ENCODE results near the gene CNTN6.

CNTN6 gene

GRCh38 chr3:1439395-1439794, 346.6 kb downstream of the CNTN6 start:
- H3K4me1 ChIP-seq (ENCODE audit: control insufficient read depth, low read depth, low read length): no peaks in the 10 kb centered on the region
- H3K36me3 ChIP-seq (ENCODE audit: control insufficient read depth, insufficient read depth, low read length): no peaks in the 10 kb centered on the region
- H3K9ac ChIP-seq (ENCODE audit: low read length): no peak overlapping the region
- no peak overlapping the region for H3K4ac ChIP-seq (ENCODE audit: low read depth, low read length)
- no peaks in the 10 kb centered on the region for H3K27me3 ChIP-seq (ENCODE audit: insufficient read depth, low read length, poor library complexity)
- H3K23ac ChIP-seq (ENCODE audit: low read length): no peak overlapping the region
- H2BK5ac ChIP-seq (ENCODE audit: low read length): no peak overlapping the region
- H3K4me3 ChIP-seq (ENCODE audit: low read length): no peak overlapping the region
- H4K5ac ChIP-seq (ENCODE audit: low read length): no peak overlapping the region
- no peak overlapping the region for H3K56ac ChIP-seq (ENCODE audit: low read length)
- H3K27ac ChIP-seq (ENCODE audit: low read depth, low read length): no peak overlapping the region
- H3K18ac ChIP-seq (ENCODE audit: low read length): no peak overlapping the region
- no peaks in the 10 kb centered on the region for H3K79me1 ChIP-seq (ENCODE audit: low read length)
- peak; percentile 61 for DNase-seq
- H2BK15ac ChIP-seq (replicated peaks; ENCODE audit: low read depth): no peak overlapping the region
- no peak overlapping the region for H4K8ac ChIP-seq (ENCODE audit: low read depth, low read length)
- H2AK5ac ChIP-seq (ENCODE audit: low read length): no peak overlapping the region
- H3K4me2 ChIP-seq (ENCODE audit: low read length): no peak overlapping the region
- H2BK120ac ChIP-seq (ENCODE audit: low read depth, low read length): no peak overlapping the region
- WGBS (ENCODE audit: extremely low coverage, insufficient coverage, low lambda C conversion rate): no CpG with 5 or more reads among the region's 2 CpGs
- H3K79me2 ChIP-seq (ENCODE audit: control insufficient read depth, insufficient read depth, low read length): no peaks in the 10 kb centered on the region

GRCh38 chr3:1442271-1442670, 349.4 kb downstream of the CNTN6 start:
- no peak overlapping the region for H2BK5ac ChIP-seq (ENCODE audit: low read length)
- no peak for DNase-seq
- no peak overlapping the region for H3K56ac ChIP-seq (ENCODE audit: low read length)
- no peak overlapping the region for H2BK15ac ChIP-seq (replicated peaks; ENCODE audit: low read depth)
- no peak overlapping the region for H4K5ac ChIP-seq (ENCODE audit: low read length)
- H3K79me2 ChIP-seq (ENCODE audit: control insufficient read depth, insufficient read depth, low read length): no peaks in the 10 kb centered on the region
- H4K8ac ChIP-seq (ENCODE audit: low read depth, low read length): no peak overlapping the region
- no peaks in the 10 kb centered on the region for H3K27me3 ChIP-seq (ENCODE audit: insufficient read depth, low read length, poor library complexity)
- no peak overlapping the region for H2BK120ac ChIP-seq (ENCODE audit: low read depth, low read length)
- H3K9ac ChIP-seq (ENCODE audit: low read length): no peak overlapping the region
- WGBS (ENCODE audit: extremely low coverage, insufficient coverage, low lambda C conversion rate): no CpG with 5 or more reads among the region's 3 CpGs
- H2AK5ac ChIP-seq (ENCODE audit: low read length): no peak overlapping the region
- H3K4me2 ChIP-seq (ENCODE audit: low read length): no peak overlapping the region
- no peak overlapping the region for H3K23ac ChIP-seq (ENCODE audit: low read length)
- no peak overlapping the region for H3K18ac ChIP-seq (ENCODE audit: low read length)
- H3K36me3 ChIP-seq (ENCODE audit: control insufficient read depth, insufficient read depth, low read length): no peaks in the 10 kb centered on the region
- no peak overlapping the region for H3K4ac ChIP-seq (ENCODE audit: low read depth, low read length)
- no peak overlapping the region for H3K4me3 ChIP-seq (ENCODE audit: low read length)
- no peaks in the 10 kb centered on the region for H3K4me1 ChIP-seq (ENCODE audit: control insufficient read depth, low read depth, low read length)
- no peak overlapping the region for H3K27ac ChIP-seq (ENCODE audit: low read depth, low read length)
- H3K79me1 ChIP-seq (ENCODE audit: low read length): no peaks in the 10 kb centered on the region

- Histone ChIP-seq H4K5ac (ENCODE audit: low read length) (no peak overlapping the region), H3K23ac (ENCODE audit: low read length) (no peak overlapping the region)
- WGBS (ENCODE audit: extremely low coverage, insufficient coverage, low lambda C conversion rate): no CpG with 5 or more reads among the region's 3 CpGs
These were observed 351.4 kb downstream of the CNTN6 start for GRCh38 chr3:1444195-1444594.

GRCh38 chr3:1446531-1446930, 353.7 kb downstream of the CNTN6 start:
- H3K4me1 ChIP-seq (ENCODE audit: control insufficient read depth, low read depth, low read length): no peaks in the 10 kb centered on the region
- no peak overlapping the region for H3K18ac ChIP-seq (ENCODE audit: low read length)
- no peak overlapping the region for H3K4me3 ChIP-seq (ENCODE audit: low read length)
- H3K79me1 ChIP-seq (ENCODE audit: low read length): no peaks in the 10 kb centered on the region
- H3K56ac ChIP-seq (ENCODE audit: low read length): no peak overlapping the region
- no peaks in the 10 kb centered on the region for H3K27me3 ChIP-seq (ENCODE audit: insufficient read depth, low read length, poor library complexity)
- H3K4ac ChIP-seq (ENCODE audit: low read depth, low read length): no peak overlapping the region
- no peak overlapping the region for H2BK120ac ChIP-seq (ENCODE audit: low read depth, low read length)
- no peak overlapping the region for H2BK15ac ChIP-seq (replicated peaks; ENCODE audit: low read depth)
- no peak overlapping the region for H2AK5ac ChIP-seq (ENCODE audit: low read length)
- H3K79me2 ChIP-seq (ENCODE audit: control insufficient read depth, insufficient read depth, low read length): no peaks in the 10 kb centered on the region
- no peak overlapping the region for H3K23ac ChIP-seq (ENCODE audit: low read length)
- H3K27ac ChIP-seq (ENCODE audit: low read depth, low read length): no peak overlapping the region
- H3K4me2 ChIP-seq (ENCODE audit: low read length): no peak overlapping the region
- no peak for DNase-seq
- no peak overlapping the region for H4K5ac ChIP-seq (ENCODE audit: low read length)
- no peak overlapping the region for H2BK5ac ChIP-seq (ENCODE audit: low read length)
- no peak overlapping the region for H3K9ac ChIP-seq (ENCODE audit: low read length)
- H4K8ac ChIP-seq (ENCODE audit: low read depth, low read length): no peak overlapping the region
- no peaks in the 10 kb centered on the region for H3K36me3 ChIP-seq (ENCODE audit: control insufficient read depth, insufficient read depth, low read length)

More at GRCh38 chr3:1444195-1444594, 351.4 kb downstream of the CNTN6 start:
- Histone ChIP-seq H2BK15ac (replicated peaks; ENCODE audit: low read depth) (no peak overlapping the region), H4K8ac (ENCODE audit: low read depth, low read length) (no peak overlapping the region), H3K36me3 (ENCODE audit: control insufficient read depth, insufficient read depth, low read length) (no peaks in the 10 kb centered on the region), H3K79me2 (ENCODE audit: control insufficient read depth, insufficient read depth, low read length) (no peaks in the 10 kb centered on the region), H3K27ac (ENCODE audit: low read depth, low read length) (no peak overlapping the region), H2BK120ac (ENCODE audit: low read depth, low read length) (no peak overlapping the region), H3K4me3 (ENCODE audit: low read length) (no peak overlapping the region), H3K4ac (ENCODE audit: low read depth, low read length) (no peak overlapping the region), H2AK5ac (ENCODE audit: low read length) (no peak overlapping the region), H3K4me1 (ENCODE audit: control insufficient read depth, low read depth, low read length) (no peaks in the 10 kb centered on the region), H3K9ac (ENCODE audit: low read length) (no peak overlapping the region), H3K27me3 (ENCODE audit: insufficient read depth, low read length, poor library complexity) (no peaks in the 10 kb centered on the region), H3K4me2 (ENCODE audit: low read length) (no peak overlapping the region), H3K18ac (ENCODE audit: low read length) (no peak overlapping the region), H2BK5ac (ENCODE audit: low read length) (no peak overlapping the region), H3K79me1 (ENCODE audit: low read length) (no peaks in the 10 kb centered on the region), H3K56ac (ENCODE audit: low read length) (no peak overlapping the region)
- DNase-seq: no peak

- H3K36me3 ChIP-seq (ENCODE audit: control insufficient read depth, insufficient read depth, low read length): no peaks in the 10 kb centered on the region
- no peak overlapping the region for H3K27ac ChIP-seq (ENCODE audit: low read depth, low read length)
- no peak overlapping the region for H3K56ac ChIP-seq (ENCODE audit: low read length)
- H3K4ac ChIP-seq (ENCODE audit: low read depth, low read length): no peak overlapping the region
- no CpG with 5 or more reads among the region's 1 CpG for WGBS (ENCODE audit: extremely low coverage, insufficient coverage, low lambda C conversion rate)
- no peak overlapping the region for H2BK15ac ChIP-seq (replicated peaks; ENCODE audit: low read depth)
- no peak overlapping the region for H2AK5ac ChIP-seq (ENCODE audit: low read length)
- no peak overlapping the region for H4K8ac ChIP-seq (ENCODE audit: low read depth, low read length)
- H4K5ac ChIP-seq (ENCODE audit: low read length): no peak overlapping the region
- H3K79me2 ChIP-seq (ENCODE audit: control insufficient read depth, insufficient read depth, low read length): no peaks in the 10 kb centered on the region
- no peak overlapping the region for H3K18ac ChIP-seq (ENCODE audit: low read length)
- no peaks in the 10 kb centered on the region for H3K79me1 ChIP-seq (ENCODE audit: low read length)
- no peak overlapping the region for H3K4me3 ChIP-seq (ENCODE audit: low read length)
- H2BK120ac ChIP-seq (ENCODE audit: low read depth, low read length): no peak overlapping the region
- H3K4me1 ChIP-seq (ENCODE audit: control insufficient read depth, low read depth, low read length): no peaks in the 10 kb centered on the region
- no peaks in the 10 kb centered on the region for H3K27me3 ChIP-seq (ENCODE audit: insufficient read depth, low read length, poor library complexity)
- no peak overlapping the region for H3K9ac ChIP-seq (ENCODE audit: low read length)
- no peak overlapping the region for H2BK5ac ChIP-seq (ENCODE audit: low read length)
- H3K4me2 ChIP-seq (ENCODE audit: low read length): no peak overlapping the region
- no peak overlapping the region for H3K23ac ChIP-seq (ENCODE audit: low read length)
- no peak for DNase-seq
These were observed 354.6 kb downstream of the CNTN6 start for GRCh38 chr3:1447452-1447851.

- no peak overlapping the region for H3K4me3 ChIP-seq (ENCODE audit: low read length)
- H3K23ac ChIP-seq (ENCODE audit: low read length): no peak overlapping the region
- no peak overlapping the region for H2BK5ac ChIP-seq (ENCODE audit: low read length)
- H2BK120ac ChIP-seq (ENCODE audit: low read depth, low read length): no peak overlapping the region
- H3K56ac ChIP-seq (ENCODE audit: low read length): no peak overlapping the region
- no peaks in the 10 kb centered on the region for H3K79me1 ChIP-seq (ENCODE audit: low read length)
- H3K18ac ChIP-seq (ENCODE audit: low read length): no peak overlapping the region
- no peaks in the 10 kb centered on the region for H3K79me2 ChIP-seq (ENCODE audit: control insufficient read depth, insufficient read depth, low read length)
- H2AK5ac ChIP-seq (ENCODE audit: low read length): no peak overlapping the region
- no peaks in the 10 kb centered on the region for H3K4me1 ChIP-seq (ENCODE audit: control insufficient read depth, low read depth, low read length)
- H3K36me3 ChIP-seq (ENCODE audit: control insufficient read depth, insufficient read depth, low read length): no peaks in the 10 kb centered on the region
- H3K4me2 ChIP-seq (ENCODE audit: low read length): no peak overlapping the region
- DNase-seq: no peak
- H4K8ac ChIP-seq (ENCODE audit: low read depth, low read length): no peak overlapping the region
- H3K27ac ChIP-seq (ENCODE audit: low read depth, low read length): no peak overlapping the region
- no peak overlapping the region for H3K9ac ChIP-seq (ENCODE audit: low read length)
- no peaks in the 10 kb centered on the region for H3K27me3 ChIP-seq (ENCODE audit: insufficient read depth, low read length, poor library complexity)
- no peak overlapping the region for H4K5ac ChIP-seq (ENCODE audit: low read length)
- no peak overlapping the region for H2BK15ac ChIP-seq (replicated peaks; ENCODE audit: low read depth)
- no peak overlapping the region for H3K4ac ChIP-seq (ENCODE audit: low read depth, low read length)
These were observed 355.6 kb downstream of the CNTN6 start for GRCh38 chr3:1448443-1448842.
